GM12801 (cell line): ENCODE data around the gene FER.

ENCODE experiments used
- CTCF ChIP-seq: IDR thresholded peaks from one replicate; pipeline ENCODE4 v1.5.1; 2011; ENCODE audit warnings: control low read depth; ENCODE audit not compliant: insufficient read length; ENCODE audit errors: extremely low read depth

The FER gene

GRCh38 chr5:108917596-108917995 lies 169.9 kb downstream of the FER start:
- TF ChIP-seq CTCF, result no peak

- TF ChIP-seq CTCF, result no peak
Observed at GRCh38 chr5:108919591-108920326, 172.1 kb downstream of the FER start.

- no peak for TF ChIP-seq CTCF
Observed at GRCh38 chr5:108924457-108924961, 176.8 kb downstream of the FER start.

- no peak for TF ChIP-seq CTCF
Observed at GRCh38 chr5:108925073-108925472, 177.4 kb downstream of the FER start.

- TF ChIP-seq CTCF, result no peak
Observed at GRCh38 chr5:108930107-108930506, 182.4 kb downstream of the FER start.

GRCh38 chr5:108935611-108936010 lies 187.9 kb downstream of the FER start:
- no peak for TF ChIP-seq CTCF

- no peak for TF ChIP-seq CTCF
Observed at GRCh38 chr5:108937221-108937620, 189.5 kb downstream of the FER start.
